ENCODE data around the gene MYO3B.

DNA sequence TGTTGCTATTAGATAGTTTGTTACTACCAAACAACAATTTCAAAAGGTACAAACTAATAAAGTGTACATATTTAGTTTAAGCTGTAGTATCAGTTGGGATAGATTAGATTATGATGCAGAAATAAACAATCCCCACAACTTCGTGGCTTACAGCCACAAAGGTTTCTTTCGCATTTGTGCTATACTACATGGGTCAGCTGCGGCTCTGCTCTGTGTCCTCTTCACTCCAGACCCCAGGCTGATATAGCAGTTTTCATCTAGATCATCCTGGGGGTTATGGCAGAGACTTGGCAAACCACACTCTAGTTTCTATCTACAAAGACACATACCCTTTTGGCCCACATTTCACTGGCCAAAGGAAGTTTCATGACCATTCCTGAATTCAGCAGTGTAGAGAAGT lies 429.2 kb downstream of the MYO3B start:
- TF ChIP-seq, protein P1, sequence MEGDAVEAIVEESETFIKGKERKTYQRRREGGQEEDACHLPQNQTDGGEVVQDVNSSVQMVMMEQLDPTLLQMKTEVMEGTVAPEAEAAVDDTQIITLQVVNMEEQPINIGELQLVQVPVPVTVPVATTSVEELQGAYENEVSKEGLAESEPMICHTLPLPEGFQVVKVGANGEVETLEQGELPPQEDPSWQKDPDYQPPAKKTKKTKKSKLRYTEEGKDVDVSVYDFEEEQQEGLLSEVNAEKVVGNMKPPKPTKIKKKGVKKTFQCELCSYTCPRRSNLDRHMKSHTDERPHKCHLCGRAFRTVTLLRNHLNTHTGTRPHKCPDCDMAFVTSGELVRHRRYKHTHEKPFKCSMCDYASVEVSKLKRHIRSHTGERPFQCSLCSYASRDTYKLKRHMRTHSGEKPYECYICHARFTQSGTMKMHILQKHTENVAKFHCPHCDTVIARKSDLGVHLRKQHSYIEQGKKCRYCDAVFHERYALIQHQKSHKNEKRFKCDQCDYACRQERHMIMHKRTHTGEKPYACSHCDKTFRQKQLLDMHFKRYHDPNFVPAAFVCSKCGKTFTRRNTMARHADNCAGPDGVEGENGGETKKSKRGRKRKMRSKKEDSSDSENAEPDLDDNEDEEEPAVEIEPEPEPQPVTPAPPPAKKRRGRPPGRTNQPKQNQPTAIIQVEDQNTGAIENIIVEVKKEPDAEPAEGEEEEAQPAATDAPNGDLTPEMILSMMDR (IDR thresholded peaks at IDR 0.05; ENCODE audit: low read length) = no peak
- TF ChIP-seq EZH2 (optimal IDR thresholded peaks at IDR 0.05; ENCODE audit: low read depth, low read length) (no peak), EZH2phosphoT487 (IDR thresholded peaks at IDR 0.05; ENCODE audit: low read length) (no peak)
